ENCODE results near the gene TNNT1. TPM values are rescaled to one million over a fixed set of nuclear protein-coding genes. Genes with fewer than 3 reads are reported as not detected.

TNNT1 gene
- total and polyA plus RNA-seq, 8 donors, result 1.1 to 4.3 (median 1.6) TPM; not detected in 1

DNA sequence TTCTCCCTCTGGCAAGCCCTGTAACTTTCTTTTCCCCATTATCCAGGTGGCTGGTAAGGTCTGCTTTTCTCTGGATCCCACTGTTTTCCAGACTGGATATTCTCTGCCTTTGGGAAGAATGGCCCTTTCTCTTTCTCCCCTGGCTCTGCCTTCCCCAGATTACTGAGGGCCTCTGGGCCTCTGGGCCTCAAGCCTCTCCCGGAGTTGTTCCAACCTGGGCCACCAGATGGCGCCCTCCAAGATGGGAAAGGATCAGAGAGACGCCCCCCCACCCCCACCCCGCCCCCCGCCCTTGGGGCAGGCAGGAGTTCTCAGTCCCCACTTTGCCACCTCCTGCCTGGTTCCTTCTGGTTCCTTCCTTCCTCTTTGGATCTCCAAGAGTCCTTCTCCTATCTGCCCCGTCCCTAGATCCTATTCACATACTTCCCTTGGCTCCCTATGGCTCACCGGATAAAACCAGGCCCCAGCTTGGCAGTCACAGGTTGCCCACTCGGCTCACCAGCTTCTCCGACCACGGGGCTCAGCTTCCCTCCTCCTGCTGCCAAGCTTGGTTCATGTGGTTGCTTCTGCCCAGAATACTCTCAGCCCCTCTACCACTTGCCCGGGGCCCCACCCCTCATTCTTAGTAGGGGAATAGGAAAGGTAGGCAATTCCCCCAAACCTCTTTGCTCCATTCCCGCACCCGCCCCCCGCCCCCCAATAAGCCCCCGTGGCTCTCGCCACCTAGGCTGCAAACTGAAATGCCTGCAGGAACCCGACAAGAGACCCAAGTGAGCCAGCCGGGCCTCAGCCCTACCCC is 60.3 kb downstream of the TNNT1 start:
- TF ChIP-seq, protein P1, sequence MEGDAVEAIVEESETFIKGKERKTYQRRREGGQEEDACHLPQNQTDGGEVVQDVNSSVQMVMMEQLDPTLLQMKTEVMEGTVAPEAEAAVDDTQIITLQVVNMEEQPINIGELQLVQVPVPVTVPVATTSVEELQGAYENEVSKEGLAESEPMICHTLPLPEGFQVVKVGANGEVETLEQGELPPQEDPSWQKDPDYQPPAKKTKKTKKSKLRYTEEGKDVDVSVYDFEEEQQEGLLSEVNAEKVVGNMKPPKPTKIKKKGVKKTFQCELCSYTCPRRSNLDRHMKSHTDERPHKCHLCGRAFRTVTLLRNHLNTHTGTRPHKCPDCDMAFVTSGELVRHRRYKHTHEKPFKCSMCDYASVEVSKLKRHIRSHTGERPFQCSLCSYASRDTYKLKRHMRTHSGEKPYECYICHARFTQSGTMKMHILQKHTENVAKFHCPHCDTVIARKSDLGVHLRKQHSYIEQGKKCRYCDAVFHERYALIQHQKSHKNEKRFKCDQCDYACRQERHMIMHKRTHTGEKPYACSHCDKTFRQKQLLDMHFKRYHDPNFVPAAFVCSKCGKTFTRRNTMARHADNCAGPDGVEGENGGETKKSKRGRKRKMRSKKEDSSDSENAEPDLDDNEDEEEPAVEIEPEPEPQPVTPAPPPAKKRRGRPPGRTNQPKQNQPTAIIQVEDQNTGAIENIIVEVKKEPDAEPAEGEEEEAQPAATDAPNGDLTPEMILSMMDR (IDR thresholded peaks at IDR 0.05), result peak; percentile 83 to 85
- peak in 2 of 4 donors; percentile 62 to 89 for DNase-seq

DNA sequence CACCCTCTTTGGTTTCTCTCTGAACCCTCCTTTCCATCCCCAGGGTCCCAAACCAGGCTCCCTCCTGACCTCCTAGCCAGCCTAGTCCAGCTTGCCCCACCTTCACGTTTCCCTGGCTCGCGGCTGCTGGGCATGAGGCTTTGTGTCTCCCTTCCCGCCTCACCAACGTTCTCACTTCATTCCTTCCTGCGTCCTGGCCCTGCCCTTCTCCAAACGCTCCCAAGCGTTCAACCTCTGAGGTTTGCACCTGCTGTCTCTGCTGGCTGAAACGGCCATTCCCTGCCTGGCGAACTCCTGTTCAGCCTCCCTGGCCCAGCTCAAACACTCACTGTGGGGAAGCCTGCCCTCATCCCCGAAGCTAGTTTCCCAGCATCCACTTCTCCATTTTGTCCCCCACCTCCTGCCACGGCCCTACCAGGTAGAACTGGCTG is 61.0 kb downstream of the TNNT1 start:
- TF ChIP-seq, protein P1 (IDR thresholded peaks at IDR 0.05), result no peak
- peaks cover 11 to 28% of the 10 kb centered on the region in 2 donors for H3K4me1 ChIP-seq
- H3K27me3 ChIP-seq, result peaks cover 18 to 54% of the 10 kb centered on the region in 2 donors
- peaks cover 0 to 33% of the 10 kb centered on the region in 2 donors for H3K36me3 ChIP-seq
- no peak for ATAC-seq
- H3K4me3 ChIP-seq, result peak overlapping the region in 1 of 2 donors; percentile 35
- DNase-seq, result no peak
- H3K9me3 ChIP-seq, result no peaks in the 10 kb centered on the region
- H3K27ac ChIP-seq, result no peak overlapping the region
- intact Hi-C loops (cut with DNase I), result no loop called here

More for the DNA sequence above, 60.3 kb downstream of the TNNT1 start:
- Histone ChIP-seq H3K27me3 (peaks cover 11 to 47% of the 10 kb centered on the region in 2 donors), H3K27ac (no peak overlapping the region), H3K4me1 (peaks cover 11 to 28% of the 10 kb centered on the region in 2 donors), H3K9me3 (no peaks in the 10 kb centered on the region), H3K36me3 (peaks cover 0 to 35% of the 10 kb centered on the region in 2 donors), H3K4me3 (no peak overlapping the region)
- ATAC-seq, result peak; percentile 42
- intact Hi-C loops (cut with DNase I), result no loop called here

DNA sequence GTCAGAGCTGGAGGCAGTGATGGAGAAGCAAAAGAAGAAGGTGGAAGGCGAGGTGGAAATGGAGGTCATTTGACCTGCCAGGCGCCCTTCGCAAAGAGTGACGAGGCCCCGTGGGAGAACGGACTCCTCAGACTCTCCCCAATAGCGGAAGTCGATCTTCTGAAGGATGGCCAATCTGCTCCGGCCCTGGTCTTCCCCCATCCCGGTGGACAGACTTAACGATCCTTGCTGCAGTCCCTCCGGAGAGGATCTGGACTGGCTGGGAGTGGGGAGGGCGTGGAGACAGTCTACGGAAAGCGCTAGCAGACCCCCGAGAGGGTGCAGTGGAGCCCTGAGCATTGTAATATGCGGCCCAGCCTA is 61.5 kb downstream of the TNNT1 start:
- no peak overlapping the region for H3K27ac ChIP-seq
- peak; percentile 3 for ATAC-seq
- intact Hi-C loops (cut with DNase I), result no loop called here
- H3K36me3 ChIP-seq, result peaks cover 0 to 28% of the 10 kb centered on the region in 2 donors
- peaks cover 11 to 28% of the 10 kb centered on the region in 2 donors for H3K4me1 ChIP-seq
- TF ChIP-seq, protein P1 (IDR thresholded peaks at IDR 0.05), result no peak
- H3K9me3 ChIP-seq, result no peaks in the 10 kb centered on the region
- H3K4me3 ChIP-seq, result peak overlapping the region; percentile 29 to 35
- peaks cover 21 to 59% of the 10 kb centered on the region in 2 donors for H3K27me3 ChIP-seq
- DNase-seq, result no peak

DNA sequence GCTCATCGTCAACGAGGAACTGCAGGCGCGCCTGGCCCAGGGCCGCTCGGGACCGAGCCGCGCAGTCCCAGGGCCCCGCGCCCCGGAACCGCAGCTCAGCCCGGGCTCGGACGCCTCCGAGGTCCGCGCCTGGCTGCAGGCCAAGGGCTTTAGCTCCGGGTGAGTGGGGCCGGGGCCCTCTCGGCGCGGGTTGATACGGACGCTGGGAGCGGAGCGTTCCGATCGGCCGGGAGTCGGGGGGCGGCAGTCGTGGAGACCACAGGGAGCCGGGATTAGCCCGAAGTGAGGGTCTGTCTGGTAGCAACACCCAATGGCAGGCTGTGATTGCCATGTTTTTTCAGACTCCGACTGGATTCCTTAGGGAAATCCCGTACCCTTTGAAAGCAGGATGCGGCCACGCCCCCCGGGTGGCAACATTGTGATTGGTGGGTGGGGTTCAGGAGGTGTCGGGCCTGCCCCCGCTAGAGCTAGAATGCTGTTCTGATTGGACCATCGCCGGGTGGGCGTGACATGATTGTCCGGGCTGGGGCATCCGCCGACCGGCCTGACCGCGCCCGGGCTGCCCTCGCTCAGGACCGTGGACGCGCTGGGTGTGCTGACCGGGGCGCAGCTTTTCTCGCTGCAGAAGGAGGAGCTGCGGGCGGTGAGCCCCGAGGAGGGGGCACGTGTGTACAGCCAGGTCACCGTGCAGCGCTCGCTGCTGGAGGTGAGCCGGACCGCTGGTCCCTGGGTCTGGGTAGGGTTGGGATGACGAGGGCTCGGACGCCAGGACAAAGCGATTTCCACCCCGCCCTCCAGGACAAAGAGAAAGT is 62.1 kb downstream of the TNNT1 start:
- ATAC-seq (peak; percentile 91), DNase-seq (peak; percentile 73 to 94 (median 90))
- H3K4me3 ChIP-seq, result peak overlapping the region; percentile 29 to 35
- no peaks in the 10 kb centered on the region for H3K9me3 ChIP-seq
- H3K27ac ChIP-seq, result no peak overlapping the region
- H3K36me3 ChIP-seq, result peaks cover 0 to 22% of the 10 kb centered on the region in 2 donors
- TF ChIP-seq, protein P1 (IDR thresholded peaks at IDR 0.05), result no peak
- peaks cover 12 to 34% of the 10 kb centered on the region in 2 donors for H3K4me1 ChIP-seq
- H3K27me3 ChIP-seq, result peaks cover 27 to 65% of the 10 kb centered on the region in 2 donors
- intact Hi-C loops (cut with DNase I), result no loop called here
